Panc1 (cell line): ENCODE data around the gene NEO1.

Source experiments
- POLR2AphosphoS5 ChIP-seq: IDR thresholded peaks from 2 replicates; pipeline ENCODE4 v1.6.1; 2012; ENCODE audit warnings: mild to moderate bottlenecking, low read depth, low read length, moderate library complexity
- TF ChIP-seq, protein P1 (sequence below): fragments of 450-650 bp; IDR thresholded peaks from 2 replicates; pipeline ENCODE4 v1.5.1; 2017; ENCODE audit warnings: mild to moderate bottlenecking
- TF ChIP-seq, protein P2 (sequence below), 2 experiments: IDR thresholded peaks; 2 replicates each; pipeline ENCODE4 v1.6.1; 2011 to 2012; ENCODE audit warnings: low read depth in 2 of 2, control low read depth in 1 of 2, low read length in 1 of 2, mild to moderate bottlenecking in 1 of 2, moderate library complexity in 1 of 2; ENCODE audit not compliant: insufficient read depth in 1 of 2

DNA sequence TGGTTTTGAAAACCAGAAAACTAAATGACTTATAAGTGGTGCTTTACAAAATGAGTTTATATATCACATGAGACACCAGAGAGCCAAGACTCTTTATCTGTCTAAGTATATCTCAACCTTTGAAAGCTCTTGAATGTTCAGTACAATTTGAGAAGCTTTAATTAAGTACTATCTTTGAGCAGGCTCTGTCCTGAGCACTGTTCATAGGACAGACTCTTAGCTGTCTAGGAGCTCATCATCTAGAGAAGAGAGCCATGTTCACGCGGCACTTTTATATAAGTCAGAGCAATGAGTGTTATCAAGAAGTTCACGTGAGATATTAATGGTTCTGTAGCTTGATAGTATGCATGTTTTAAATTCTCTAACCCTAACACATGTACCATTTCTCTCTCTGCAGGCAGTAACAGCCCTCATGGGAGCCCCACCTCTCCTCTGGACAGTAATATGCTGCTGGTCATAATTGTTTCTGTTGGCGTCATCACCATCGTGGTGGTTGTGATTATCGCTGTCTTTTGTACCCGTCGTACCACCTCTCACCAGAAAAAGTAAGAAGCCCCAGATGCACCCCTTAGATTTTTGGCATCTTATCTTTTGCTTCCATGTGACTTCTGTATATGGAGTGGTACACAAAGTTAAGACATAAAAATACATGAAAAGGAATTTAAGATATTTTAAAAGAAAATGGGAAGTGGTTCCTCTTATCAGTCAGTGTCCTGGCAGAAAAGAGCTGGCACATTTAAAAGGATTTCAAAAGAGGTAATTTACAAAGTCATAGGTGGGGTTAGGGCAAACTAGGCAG is 230.5 kb downstream of the NEO1 start:
- no peak for TF ChIP-seq POLR2AphosphoS5
- TF ChIP-seq, protein P1, sequence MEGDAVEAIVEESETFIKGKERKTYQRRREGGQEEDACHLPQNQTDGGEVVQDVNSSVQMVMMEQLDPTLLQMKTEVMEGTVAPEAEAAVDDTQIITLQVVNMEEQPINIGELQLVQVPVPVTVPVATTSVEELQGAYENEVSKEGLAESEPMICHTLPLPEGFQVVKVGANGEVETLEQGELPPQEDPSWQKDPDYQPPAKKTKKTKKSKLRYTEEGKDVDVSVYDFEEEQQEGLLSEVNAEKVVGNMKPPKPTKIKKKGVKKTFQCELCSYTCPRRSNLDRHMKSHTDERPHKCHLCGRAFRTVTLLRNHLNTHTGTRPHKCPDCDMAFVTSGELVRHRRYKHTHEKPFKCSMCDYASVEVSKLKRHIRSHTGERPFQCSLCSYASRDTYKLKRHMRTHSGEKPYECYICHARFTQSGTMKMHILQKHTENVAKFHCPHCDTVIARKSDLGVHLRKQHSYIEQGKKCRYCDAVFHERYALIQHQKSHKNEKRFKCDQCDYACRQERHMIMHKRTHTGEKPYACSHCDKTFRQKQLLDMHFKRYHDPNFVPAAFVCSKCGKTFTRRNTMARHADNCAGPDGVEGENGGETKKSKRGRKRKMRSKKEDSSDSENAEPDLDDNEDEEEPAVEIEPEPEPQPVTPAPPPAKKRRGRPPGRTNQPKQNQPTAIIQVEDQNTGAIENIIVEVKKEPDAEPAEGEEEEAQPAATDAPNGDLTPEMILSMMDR = no peak
- TF ChIP-seq, protein P2, sequence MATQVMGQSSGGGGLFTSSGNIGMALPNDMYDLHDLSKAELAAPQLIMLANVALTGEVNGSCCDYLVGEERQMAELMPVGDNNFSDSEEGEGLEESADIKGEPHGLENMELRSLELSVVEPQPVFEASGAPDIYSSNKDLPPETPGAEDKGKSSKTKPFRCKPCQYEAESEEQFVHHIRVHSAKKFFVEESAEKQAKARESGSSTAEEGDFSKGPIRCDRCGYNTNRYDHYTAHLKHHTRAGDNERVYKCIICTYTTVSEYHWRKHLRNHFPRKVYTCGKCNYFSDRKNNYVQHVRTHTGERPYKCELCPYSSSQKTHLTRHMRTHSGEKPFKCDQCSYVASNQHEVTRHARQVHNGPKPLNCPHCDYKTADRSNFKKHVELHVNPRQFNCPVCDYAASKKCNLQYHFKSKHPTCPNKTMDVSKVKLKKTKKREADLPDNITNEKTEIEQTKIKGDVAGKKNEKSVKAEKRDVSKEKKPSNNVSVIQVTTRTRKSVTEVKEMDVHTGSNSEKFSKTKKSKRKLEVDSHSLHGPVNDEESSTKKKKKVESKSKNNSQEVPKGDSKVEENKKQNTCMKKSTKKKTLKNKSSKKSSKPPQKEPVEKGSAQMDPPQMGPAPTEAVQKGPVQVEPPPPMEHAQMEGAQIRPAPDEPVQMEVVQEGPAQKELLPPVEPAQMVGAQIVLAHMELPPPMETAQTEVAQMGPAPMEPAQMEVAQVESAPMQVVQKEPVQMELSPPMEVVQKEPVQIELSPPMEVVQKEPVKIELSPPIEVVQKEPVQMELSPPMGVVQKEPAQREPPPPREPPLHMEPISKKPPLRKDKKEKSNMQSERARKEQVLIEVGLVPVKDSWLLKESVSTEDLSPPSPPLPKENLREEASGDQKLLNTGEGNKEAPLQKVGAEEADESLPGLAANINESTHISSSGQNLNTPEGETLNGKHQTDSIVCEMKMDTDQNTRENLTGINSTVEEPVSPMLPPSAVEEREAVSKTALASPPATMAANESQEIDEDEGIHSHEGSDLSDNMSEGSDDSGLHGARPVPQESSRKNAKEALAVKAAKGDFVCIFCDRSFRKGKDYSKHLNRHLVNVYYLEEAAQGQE (IDR thresholded peaks at IDR 0.05; ENCODE audit: insufficient read depth in 1 of 2, low read depth in 2 of 2, low read length in 1 of 2) = no peak
